ENCODE measurements around the gene MYO5A.
"Not testable (repeated sequence)": the region's sequence is repeated elsewhere in the genome, so short reads cannot be mapped to it uniquely, and the experiment has no call there.

MYO5A gene

GRCh38 chr15:52540374-52541012 lies 11.8 kb upstream of the MYO5A start:
- DNase-seq: no peak

DNA sequence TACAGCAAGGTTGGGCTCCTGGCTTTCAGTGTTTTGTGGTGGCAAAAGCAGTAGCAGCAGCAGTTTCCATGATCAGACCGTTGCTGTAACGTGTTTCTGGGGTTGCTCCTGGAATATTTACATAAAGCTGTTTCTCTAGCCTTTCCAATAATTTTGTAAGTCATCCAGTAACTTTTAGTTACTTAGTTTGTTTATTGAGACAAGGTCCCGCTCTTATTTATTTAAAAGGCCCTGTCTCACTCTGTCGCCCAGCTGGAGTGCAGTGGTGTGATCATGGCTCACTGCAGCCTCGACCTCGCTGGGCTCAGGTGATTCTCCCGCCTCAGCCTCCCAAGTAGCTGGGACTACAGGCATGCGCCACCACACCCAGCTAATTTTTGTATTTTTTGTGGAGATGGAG lies 8.8 kb upstream of the MYO5A start:
- no peak for DNase-seq

DNA sequence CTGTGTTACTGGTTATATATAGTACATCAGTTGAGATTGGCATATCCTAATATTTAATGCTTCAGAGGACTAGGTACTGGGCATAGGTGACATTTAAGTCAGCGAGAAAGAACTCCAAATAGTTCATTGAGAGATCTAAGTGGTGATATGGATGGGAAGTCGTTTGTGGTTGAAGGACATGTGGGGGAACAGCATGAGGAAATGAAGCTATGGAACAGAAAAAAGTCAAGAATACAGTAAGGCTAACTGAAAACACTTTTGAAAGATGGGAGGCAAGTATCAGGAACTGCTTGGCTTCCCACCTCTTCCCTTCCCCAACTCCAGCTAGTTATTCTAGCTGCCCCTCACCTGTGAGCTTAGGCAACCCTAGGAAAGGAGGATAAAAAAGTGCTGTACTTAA lies 3.7 kb upstream of the MYO5A start:
- no peak for DNase-seq

GRCh38 chr15:52529940-52530339 lies 1.3 kb upstream of the MYO5A start:
- no peak for DNase-seq

GRCh38 chr15:52529341-52529924 lies 753 bp upstream of the MYO5A start:
- no peak for DNase-seq

DNA sequence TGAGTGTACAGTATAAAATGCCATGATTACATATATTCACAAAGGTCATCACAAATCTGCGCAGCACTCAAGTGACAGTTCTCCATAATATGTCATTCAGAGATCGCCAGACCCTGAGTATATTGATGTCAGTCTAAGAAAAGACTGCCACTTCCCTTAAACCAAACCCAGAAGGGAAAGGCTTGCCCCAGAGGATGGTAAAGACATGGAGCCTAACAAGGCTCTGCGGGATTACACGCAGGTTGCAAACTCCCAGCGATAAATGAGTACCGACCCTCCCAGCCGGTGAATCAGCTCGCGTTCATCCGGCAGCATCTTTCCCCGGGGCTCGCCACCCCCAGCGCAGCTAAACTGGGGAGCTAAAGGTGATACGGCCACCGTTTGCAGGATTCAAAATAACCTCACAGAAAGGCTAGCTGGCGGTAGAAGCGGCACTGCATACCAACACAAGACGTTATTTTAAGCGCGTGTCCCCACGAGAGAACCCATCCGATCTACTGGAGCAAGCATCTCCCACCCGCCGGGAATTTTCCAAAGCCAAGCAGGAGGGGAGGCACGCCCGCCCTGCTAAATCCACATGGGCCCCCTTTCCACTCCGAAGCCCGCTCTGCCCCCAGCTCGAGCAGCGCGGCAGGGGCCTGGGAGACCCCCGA lies 643 bp downstream of the MYO5A start:
- no peak for DNase-seq

DNA sequence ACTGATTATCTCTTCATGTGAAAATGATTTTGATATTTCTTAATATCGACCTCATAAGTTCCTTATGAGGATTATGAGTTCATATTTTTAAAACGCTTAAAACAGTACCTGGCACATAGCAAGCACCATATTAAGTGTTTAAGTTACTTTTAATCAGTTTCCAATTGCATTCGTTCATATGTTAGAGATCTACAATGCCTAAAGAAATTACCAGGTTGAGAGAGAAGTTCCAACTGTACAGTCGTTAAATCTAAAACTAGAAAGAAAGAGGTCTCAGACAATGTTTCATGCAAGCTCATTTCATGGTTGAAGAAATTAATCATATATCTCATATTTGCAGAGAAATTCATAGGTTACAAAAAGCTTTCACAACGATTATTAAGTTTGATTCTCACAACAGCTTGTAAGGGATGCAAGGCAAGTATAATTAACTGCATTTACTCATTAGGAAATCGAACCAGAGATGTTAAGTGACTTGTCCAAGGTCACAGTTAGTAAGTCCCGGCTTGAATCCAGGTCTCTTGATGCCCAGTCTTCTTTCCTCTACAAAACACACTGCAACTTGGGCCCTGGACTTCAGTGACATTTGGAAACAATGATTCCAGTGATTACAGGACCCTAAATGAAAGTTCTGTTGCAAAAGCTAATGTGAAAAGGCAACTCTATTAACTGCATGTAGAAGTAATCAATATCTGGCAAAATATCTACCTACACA lies 1.3 kb downstream of the MYO5A start:
- DNase-seq: no peak

DNA sequence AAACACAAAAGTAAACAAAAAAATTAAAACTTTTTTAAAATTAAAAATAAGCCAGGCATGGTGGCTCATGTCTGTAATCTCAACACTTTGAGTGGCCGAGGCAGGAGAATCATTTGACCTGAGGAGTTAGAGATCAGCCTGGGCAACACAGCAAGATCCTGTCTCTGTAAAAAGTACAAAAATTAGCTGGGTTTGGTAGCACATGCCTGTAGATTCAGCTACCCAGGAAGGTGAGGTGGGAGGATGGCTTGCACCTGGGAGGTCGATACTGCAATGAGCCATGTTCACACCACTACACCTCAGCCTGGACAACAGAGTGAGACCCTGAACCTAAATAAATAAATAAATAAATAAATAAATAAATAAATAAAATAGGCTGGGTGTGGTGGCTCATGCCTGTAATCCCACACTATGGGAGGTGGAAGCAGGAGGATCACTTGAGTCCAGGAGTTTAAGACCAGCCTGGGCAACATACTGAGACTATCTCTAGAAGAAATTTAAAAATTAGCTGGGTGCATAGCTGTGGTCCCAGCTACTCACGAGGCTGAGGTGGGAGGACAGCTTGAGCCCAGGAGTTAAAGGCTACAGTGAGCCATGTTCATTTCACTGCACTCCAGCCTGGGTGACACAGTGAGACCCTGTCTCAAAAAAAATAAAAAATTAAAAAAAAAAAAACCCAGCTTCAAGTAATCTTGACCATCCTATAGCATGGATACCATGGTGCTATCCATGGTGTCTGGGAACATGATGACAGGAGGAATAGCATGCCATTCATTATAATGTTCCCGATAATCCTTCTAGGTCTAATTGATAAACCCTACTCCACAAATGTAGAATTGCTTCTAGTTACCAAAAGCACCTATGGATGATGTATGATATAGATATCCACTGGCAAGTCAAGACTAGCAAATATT lies 4.2 kb downstream of the MYO5A start:
- DNase-seq: no peak

DNA sequence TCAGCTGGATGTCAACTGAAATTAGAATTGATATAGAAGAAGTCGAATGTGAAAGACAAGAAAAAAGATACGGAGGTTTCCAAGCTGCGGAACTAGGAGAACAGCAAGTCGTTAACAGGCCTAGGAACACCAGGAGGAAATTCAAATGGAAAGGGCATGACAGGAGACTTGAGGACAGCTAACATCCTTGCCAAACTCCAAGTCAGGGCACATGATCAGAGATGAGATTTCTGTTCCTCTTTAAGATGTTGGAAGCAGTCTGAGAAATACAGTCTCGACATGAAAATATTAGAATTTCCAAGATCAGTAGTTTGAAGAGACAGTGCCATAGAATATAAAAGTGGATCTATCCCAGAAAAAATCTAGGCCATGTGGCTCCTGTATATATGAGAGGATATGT lies 5.0 kb downstream of the MYO5A start:
- DNase-seq: no peak

GRCh38 chr15:52523192-52523591 lies 5.5 kb downstream of the MYO5A start:
- no peak for DNase-seq

- no peak for DNase-seq
Measured at GRCh38 chr15:52521682-52522081, 7.0 kb downstream of the MYO5A start.

DNA sequence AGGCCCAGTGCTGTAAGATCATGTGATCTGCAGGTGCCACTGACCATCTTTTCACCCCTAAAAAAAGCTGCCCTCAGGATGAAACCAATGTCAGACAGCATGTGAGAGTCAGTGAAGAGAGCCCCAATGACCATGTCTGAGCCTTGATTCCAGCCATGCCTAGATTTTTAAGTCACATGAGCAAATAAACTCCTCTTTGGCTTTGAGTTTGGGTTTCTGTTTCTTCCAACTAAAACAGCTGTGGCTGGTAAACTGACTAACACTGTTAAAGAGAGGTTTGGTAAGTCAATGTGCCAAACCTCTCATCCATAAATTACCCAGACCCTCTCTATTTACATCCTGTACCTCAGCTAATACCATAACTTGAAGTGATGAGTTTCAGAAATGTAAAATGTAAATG lies 8.3 kb downstream of the MYO5A start:
- DNase-seq: no peak

GRCh38 chr15:52518487-52519371 lies 10.0 kb downstream of the MYO5A start:
- no peak for DNase-seq

GRCh38 chr15:52517014-52517413 lies 11.7 kb downstream of the MYO5A start:
- DNase-seq: no peak

DNA sequence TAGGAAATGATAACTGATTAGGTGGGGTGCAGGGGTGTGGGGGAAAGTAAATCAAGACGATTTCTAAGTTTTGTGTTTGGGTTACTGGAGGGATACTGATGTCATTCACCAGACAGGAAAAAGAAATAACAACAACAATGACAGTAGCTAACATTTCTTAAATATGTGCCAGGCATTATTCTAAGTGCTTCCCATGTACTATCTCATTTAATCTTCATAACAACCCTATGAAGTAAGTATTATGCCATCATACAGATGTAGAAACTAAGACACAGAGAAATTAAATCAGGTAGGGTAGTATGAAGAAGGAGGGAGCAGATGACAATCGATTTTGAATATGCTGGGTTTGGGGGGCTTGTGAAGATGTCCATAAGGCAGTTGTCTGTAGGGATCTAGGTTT lies 13.3 kb downstream of the MYO5A start:
- no peak for DNase-seq

GRCh38 chr15:52514482-52514881 lies 14.2 kb downstream of the MYO5A start:
- no peak for DNase-seq

DNA sequence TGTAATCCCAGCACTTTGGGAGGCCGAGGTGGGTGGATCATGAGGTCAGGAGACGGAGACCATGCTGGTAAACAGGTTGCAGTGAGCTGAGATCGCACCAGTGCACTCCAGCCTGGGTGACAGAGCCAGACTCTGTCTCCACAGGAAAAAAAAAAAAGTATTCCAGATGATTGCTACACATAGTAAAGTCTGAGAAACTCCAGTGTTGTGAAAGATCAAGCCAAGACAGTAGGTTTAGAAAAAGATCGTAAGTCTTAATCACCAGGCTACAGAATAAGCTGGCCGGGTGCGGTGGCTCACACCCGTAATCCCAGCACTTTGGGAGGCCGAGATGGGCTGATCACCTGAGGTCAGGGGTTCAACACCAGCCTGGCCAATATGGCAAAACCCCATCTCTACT lies 15.8 kb downstream of the MYO5A start:
- not testable (repeated sequence) for DNase-seq

GRCh38 chr15:52511084-52511483 lies 17.6 kb downstream of the MYO5A start:
- no peak for DNase-seq

- no peak for DNase-seq
Measured at GRCh38 chr15:52509500-52510245, 19.0 kb downstream of the MYO5A start.

DNA sequence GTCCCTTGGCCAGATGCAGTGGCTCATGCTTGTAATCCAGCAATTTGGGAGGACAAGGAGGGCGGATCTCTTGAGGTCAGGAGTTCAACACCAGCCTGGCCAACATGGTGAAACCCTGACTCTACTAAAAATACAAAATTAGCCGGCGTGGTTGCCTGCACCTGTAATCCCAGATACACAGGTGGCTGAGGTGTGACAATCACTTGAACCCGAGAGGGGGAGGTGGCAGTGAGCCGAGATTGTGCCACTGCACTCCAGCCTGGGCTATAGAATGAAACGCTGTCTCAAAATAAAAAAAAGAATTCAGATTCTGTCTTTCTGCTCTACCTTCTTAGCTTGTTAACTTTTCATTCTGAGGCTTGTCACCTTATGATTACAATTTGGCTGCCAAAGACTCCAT lies 22.1 kb downstream of the MYO5A start:
- DNase-seq: no peak

- no peak for DNase-seq
Measured at GRCh38 chr15:52505151-52505550, 23.5 kb downstream of the MYO5A start.

Measured in cortex of kidney (tissue), 1 donor.